ENCODE measurements around the gene NIT1. TPM values are rescaled to one million over a fixed set of nuclear protein-coding genes. Genes with fewer than 3 reads are reported as not detected.

The NIT1 gene
- total and polyA plus RNA-seq, 9 of the 15 experiments (the other 6 are each of a cell fraction or from before 2014, with no cell fraction given), result 18.4 to 76.0 (median 33.7) TPM

GRCh38 chr1:161157867-161158266 is 40.0 kb downstream of the NIT1 start:
- Histone ChIP-seq H3K4me3 (no peak overlapping the region), H2AFZ (ENCODE audit: low read depth, low read length) (no peak overlapping the region), H3K36me3 (ENCODE audit: control insufficient read depth, insufficient read depth, low read length) (peaks cover 45% of the 10 kb centered on the region), H3K27me3 (ENCODE audit: control insufficient read depth in 2 of 2, insufficient read depth in 2 of 2, low read length in 2 of 2) (no peaks in the 10 kb centered on the region), H3K9me3 (replicated peaks; ENCODE audit: control insufficient read depth, insufficient read depth, low read depth, low read length) (no peaks in the 10 kb centered on the region), H3K4me2 (ENCODE audit: insufficient read depth, low read length) (no peak overlapping the region), H3K4me1 (replicated peaks in 1 of 2; ENCODE audit: control insufficient read depth in 2 of 2, insufficient read depth in 2 of 2, low read length in 2 of 2) (peaks cover 39 to 48% of the 10 kb centered on the region in 2 experiments), H4K20me1 (replicated peaks; ENCODE audit: control insufficient read depth, insufficient read depth, low read length) (no peaks in the 10 kb centered on the region), H3K79me2 (ENCODE audit: control insufficient read depth, insufficient read depth, low read length) (peaks cover 52% of the 10 kb centered on the region), H3K9ac (ENCODE audit: insufficient read depth in 1 of 2, low read depth in 2 of 2, low read length in 2 of 2) (no peak overlapping the region; a peak in 1 of 4 replicates), H3K27ac (ENCODE audit: extremely low read depth, low read depth, low read length) (no peak overlapping the region), H3K9me1 (ENCODE audit: control insufficient read depth, insufficient read depth, low read length) (no peaks in the 10 kb centered on the region)
- FAIRE-seq (no peak), DNase-seq (ENCODE audit: extremely low read depth in 1 of 4, low spot score in 3 of 4) (no peak), ATAC-seq (no peak)
- intact Hi-C loops (cut with micrococcal nuclease) (loop anchor here (2.0 kb wide), 1 partner anchor 19 kb away; the partner anchor contains the start of gene B4GALT3), in situ Hi-C loops (cut with MboI) (no loop called here)
- 83% methylated on average over 1 of the region's 1 CpG for WGBS (ENCODE audit: insufficient coverage, low coverage, missing lambda C conversion rate)
- no TSS peak for BruUV-seq (replicated peaks)
- ChIA-PET POLR2A (interaction anchor here (0.6 to 2.2 kb wide), 9 partner anchors 8 to 450 kb away, joined by 3 to 10 read pairs (median 3); partner anchors contain the start of genes DEDD and PPOX), CTCF (ENCODE audit: low intra/inter-chr PET ratio) (interaction anchor here (0.6 kb wide), 1 partner anchor 322 kb away, joined by 3 read pairs; no protein-coding TSS in a partner anchor)
- TF ChIP-seq POLR2AphosphoS5 (IDR thresholded peaks at IDR 0.05; ENCODE audit: control insufficient read depth, insufficient read depth, low read depth, low read length) (no peak), CTCF (IDR thresholded peaks at IDR 0.05 in 2 of 3, conservative IDR thresholded peaks at IDR 0.05 in 1 of 3; ENCODE audit: insufficient read depth in 2 of 3, low read depth in 1 of 3, low read length in 3 of 3) (peak in 2 of 3 experiments; percentile 11 to 21; a peak in 1 of 6 replicates)

All from K562 (cell line).